Fibroblast of skin of left quadriceps (primary cell): ENCODE results near the gene ARMC9.

Experiments
- DNase-seq, 2 experiments: peaks; one replicate each; pipeline ENCODE4 v3.0.0-alpha.2; 2013; ENCODE audit warnings: low read depth in 2 of 2

Gene ARMC9

GRCh38 chr2:231382116-231382515 is 183.7 kb downstream of the ARMC9 start:
- DNase-seq = no peak

GRCh38 chr2:231383416-231384108 is 185.1 kb downstream of the ARMC9 start:
- no peak for DNase-seq

DNA sequence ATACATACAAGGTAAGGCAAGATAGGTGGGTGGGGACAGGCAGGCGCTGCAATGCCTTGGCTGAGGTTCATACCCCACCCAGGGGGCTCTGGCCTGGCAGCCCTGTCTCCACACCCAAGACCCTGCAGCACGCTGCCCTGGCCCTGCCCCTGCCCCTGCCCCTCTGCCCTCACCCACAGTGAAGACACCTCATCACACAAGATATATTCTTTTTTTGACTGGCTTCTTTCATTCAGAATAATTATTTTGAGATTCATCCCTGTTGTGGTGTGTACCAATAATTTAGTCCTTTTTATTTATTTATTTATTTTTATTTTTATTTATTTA is 185.6 kb downstream of the ARMC9 start:
- DNase-seq = no peak

DNA sequence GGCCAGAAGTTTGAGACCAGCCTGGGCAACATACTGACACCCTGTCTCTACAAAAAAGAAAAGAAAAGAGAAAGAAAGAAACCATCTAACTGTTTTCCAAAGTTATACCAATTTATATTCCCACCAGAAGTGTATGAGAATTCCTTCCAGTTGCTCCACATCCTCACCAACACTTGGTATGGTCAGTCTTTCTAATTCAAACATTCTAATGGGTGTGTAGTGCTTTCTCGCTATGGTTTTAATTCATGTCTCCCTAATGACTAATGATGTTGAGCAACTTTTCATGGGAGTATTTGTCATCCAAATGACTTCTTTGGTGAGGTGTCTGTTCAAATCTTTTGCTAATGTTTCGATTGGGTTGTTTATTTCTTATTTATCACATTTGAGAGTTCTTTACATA is 186.5 kb downstream of the ARMC9 start:
- no peak for DNase-seq

DNA sequence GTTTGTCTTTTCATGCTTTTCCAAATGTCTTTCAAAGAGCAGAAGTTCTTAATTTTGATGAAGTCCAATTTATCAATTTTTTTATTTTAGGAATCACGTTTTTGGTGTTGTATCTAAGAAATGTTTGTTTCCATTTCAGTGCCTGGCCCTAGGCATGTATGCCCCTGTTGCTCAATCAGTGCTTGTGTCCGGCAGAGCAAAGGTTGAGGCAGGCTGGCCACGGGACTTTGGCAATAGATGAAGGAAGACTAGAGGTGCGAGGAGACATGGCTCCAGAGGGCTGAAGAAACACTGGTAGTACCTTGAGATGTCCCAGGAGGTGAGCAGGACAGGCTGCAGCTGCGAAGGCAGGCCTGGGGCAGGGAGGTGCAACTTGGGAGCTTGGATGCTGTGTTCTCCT is 187.0 kb downstream of the ARMC9 start:
- no peak for DNase-seq

GRCh38 chr2:231386446-231386845 is 188.0 kb downstream of the ARMC9 start:
- peak; percentile 10 to 12 for DNase-seq

DNA sequence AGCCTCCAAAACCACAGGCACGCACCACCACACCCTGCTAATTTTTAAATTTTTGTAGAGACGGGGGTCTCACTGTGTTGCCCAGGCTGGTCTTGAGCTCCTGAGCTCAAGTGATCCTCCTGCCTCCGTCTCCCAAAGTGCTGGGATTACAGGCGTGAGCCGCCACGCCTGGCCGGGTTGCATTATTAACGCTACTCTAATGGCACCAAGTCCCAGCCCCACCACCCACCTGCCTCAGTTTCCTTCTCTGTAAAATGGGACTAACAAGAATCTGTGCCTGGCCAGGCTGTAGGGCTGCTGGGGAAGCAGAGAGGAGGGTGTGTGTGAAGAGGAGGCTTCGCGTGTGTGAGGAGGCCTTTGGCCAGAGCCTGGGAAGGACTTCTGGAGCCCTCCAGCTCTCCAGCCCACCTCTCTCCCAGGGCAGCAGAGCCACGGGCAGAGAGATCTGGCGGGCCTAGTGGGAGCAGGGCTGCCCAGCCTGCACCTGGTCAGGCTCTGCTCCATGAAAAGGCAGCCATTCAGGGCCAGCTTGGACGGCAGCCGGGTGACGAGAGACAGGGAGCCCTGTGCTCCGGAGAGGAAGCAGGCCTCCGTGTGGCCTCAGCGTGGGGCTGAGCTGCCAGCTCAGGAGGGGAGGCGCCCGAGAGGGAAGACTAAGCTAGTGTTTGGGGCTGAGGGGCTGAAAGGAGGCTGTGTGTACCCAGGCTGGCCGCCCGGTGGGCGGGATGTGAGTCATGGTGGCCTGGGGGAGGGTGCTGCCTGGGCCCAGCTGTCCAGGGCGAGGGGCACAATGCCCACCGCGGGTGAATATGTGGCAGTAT is 189.7 kb downstream of the ARMC9 start:
- no peak for DNase-seq

DNA sequence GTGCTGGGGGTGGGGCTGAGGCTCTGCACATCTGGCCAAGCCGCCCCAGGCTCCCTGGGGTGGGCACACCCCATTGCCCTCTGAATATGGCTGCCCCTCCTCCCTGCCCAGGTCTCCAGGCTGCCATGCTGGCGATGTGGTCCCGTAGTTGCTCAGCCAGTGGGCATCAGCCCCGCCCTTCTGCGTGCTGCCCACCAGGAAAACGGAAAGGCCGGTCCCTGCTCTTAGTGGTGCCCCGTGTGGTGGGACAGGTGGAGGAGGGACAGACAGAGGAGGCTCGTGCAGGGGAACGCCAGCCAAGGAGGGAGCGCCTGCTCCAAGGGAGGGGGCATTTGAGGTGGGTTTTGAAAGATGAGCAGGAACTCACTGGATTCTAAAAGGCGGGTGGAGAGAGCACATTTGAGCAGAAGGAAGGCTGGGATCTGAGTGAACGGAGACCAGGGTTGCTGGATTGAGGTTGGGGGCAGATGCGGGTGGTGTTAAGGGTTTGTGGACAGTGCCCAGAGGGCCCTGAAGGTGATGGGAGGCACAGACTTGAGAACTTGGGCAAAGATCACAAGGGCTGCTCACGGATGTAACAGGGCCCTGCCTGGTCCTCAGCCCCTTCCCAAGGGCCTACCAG is 190.4 kb downstream of the ARMC9 start:
- DNase-seq = no peak

GRCh38 chr2:231390667-231391066 is 192.2 kb downstream of the ARMC9 start:
- no peak for DNase-seq

GRCh38 chr2:231391981-231392380 is 193.6 kb downstream of the ARMC9 start:
- no peak for DNase-seq

GRCh38 chr2:231392431-231393148 is 194.2 kb downstream of the ARMC9 start:
- no peak for DNase-seq

- no peak for DNase-seq
Observed at GRCh38 chr2:231393149-231394131, 195.0 kb downstream of the ARMC9 start.

DNA sequence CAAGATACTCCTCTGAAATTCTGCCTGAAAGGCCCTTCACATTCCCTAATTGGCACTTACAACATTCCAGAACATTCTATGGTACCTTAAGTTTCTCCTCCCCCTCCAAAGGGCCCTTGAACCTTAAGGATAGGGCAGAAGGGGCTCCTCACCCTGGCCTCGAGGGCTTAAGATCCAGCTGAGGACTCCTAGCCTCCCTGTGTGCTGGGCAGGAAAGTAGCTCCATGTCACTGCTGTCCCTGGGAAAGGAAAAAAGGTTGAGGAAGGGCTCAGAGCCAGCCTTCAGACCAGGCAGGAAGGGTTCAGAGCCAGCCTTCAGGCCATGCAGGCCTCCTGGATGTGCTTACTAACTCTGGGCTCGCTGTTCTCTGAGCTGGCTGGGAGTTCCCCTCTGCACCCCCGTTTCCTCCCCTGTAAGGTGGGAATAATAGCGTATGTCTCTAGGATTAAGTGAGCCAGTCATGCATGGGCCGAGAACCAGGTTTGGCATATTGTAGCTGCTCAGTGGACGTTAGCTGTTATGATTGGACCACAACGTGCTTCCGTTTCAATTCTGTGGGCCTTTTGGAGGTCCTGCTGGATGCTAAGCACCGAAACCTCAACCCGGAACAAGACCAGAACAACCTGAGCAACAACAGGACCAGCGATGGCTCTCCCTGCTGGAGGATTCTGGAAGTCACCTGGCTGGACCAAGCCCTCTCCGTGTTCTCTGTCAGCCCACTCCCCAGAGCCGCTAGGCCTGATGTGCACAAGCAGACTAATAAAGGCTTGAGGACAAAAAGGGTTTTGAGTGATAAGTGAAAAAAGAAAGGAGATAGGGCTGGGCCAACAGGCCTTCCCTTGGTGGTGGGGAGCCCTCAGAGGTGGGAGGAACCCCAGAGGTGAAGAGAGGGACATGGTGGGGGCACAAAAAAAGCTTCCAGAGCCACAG is 196.0 kb downstream of the ARMC9 start:
- no peak for DNase-seq

DNA sequence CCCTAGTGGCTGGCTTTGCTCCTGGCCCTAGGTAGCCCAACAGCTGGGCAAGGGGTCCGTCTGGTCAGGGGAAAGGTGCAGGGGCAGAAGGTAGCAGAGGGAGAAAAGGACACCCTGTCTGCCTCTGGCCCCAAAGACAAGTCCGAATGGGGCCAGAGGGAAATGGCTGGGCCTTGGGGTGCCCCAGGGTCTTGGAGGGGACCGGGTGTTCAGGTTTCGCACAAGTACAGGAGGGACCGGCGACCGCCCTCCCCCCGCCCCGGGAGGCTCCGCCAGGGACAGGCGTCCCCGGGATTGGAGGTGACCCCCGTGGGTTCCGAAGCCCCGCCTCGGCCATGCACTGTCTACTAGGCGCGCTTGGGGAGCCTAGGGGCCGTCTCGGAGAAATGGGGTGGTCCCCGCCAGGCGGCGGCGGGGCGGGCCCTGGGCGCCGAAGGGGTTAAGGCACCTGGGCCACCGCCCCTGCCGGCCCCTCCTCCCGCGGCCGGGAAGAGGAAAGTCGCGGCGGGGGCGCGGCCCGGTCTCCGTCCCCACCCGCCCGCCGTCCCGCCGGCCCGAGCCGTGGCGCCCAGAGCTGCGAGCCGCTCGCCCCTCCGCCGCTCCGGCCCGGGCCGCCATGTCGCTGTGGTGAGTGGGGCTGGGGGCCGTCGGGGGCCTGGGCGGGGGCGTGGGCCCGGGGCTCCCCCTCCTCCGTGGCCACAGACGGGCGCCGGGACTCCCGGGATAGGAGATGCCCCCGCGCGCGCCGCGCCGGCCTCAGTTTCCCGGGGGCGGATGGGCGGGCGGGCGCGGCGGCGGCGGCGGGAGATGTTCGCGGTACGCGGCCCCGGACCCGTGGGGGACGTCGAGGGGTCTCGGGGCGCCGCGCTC is 197.0 kb downstream of the ARMC9 start, which contains the start of gene B3GNT7:
B3GNT7 (plus strand) TSS at position 523 of the 870 bp plus-strand sequence; CDS start at position 617, 94 bp downstream.
- no peak for DNase-seq

DNA sequence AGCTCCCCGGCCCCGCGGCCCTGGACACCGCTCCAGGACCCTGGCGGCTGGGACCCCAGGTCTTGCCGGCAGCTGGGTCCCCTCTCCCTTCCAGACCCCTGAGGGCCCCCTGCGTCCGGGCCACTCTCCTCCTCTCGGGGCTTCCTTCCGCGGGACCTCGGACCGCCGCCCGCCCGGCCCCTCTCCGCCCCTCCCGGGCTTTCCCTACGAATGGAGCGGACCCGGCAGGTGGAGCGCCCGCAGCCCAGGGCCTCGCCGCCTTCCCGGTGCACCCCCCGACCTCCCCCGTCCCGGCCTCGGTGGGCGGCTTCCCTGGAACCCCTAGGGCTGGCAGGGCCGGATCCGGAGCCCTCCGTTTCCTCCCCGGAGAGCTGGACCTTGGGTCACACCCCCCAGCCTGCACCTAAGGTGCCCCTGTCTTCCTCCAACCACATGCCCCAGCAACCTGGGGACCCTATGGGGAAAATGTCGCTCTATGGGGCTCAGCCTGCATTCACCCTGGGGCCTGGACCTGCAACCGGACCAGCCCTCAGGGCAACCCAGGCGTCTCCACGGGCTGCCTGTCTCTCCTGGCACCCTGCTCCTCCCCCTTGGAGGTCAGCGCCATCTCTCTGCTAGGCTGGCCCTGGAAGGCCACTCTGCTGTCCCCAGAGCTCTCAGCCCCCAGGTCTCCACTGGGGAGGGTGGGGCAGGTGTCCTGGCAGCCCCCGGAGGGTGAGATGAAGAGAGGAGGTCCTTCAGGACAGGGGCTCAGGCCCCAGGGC is 197.8 kb downstream of the ARMC9 start:
- no peak for DNase-seq

DNA sequence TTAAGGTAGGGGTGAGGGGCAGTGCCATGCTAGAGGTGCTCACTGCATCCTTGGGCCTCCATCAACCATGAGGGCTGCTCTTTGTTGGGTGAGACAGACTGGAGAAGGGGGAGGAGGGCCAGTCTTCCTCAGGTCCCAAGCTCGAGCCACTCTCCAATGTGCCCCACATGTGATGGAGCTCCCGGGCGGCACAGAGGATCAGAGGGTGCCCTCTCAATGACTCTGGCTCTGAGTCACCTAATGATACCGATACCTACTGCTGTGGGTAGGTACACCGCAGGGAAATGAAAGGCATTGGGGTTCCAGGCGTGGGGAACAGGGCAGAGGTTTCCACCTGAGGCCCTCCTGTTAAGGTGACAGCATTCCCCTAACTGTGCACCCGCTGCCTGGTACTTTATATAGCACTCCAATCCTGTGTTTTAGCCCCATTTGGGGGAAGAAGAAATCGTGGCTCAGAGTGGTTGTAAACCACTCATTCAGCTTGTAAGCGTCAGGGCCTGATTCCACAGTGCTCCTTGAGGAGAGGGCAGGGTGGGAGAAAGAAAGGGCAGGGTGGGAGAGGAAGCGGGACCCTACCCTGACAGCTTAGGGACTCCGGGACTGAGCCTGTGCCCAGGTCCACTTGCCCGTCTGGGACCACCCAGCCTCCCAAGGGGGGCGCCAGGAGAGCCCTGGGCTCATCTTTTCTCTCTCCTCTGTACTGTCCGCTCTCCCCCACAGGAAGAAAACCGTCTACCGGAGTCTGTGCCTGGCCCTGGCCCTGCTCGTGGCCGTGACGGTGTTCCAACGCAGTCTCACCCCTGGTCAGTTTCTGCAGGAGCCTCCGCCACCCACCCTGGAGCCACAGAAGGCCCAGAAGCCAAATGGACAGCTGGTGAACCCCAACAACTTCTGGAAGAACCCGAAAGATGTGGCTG is 198.8 kb downstream of the ARMC9 start:
- DNase-seq = no peak

DNA sequence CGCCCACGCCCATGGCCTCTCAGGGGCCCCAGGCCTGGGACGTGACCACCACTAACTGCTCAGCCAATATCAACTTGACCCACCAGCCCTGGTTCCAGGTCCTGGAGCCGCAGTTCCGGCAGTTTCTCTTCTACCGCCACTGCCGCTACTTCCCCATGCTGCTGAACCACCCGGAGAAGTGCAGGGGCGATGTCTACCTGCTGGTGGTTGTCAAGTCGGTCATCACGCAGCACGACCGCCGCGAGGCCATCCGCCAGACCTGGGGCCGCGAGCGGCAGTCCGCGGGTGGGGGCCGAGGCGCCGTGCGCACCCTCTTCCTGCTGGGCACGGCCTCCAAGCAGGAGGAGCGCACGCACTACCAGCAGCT is 199.5 kb downstream of the ARMC9 start:
- DNase-seq = no peak
